Measurements from ENCODE around the gene CCHCR1. TPM values are rescaled to one million over a fixed set of nuclear protein-coding genes. Genes with fewer than 3 reads are reported as not detected.
A peak's percentile ranks its signal among the peaks of the same experiment; 100 is the strongest.
"Not testable (repeated sequence)": the region's sequence is repeated elsewhere in the genome, so short reads cannot be mapped to it uniquely, and the experiment has no call there.

CCHCR1 gene
- total and polyA plus RNA-seq, 2 donors from 2014 or later = 24.1 to 26.2 TPM

- H3K4me3 ChIP-seq (ENCODE audit: low read length in 3 of 3) = no peak overlapping the region
- intact Hi-C loops (cut with DNase I) = no loop called here
- FAIRE-seq (no peak), DNase-seq (no peak)
- no peaks in the 10 kb centered on the region for H3K9me3 ChIP-seq (ENCODE audit: control insufficient read depth in 2 of 3, insufficient read depth in 1 of 3, low read length in 3 of 3)
- peak overlapping the region in 1 of 3 donors; percentile 40 for H3K9ac ChIP-seq (ENCODE audit: low read length in 3 of 3)
- H3K27ac ChIP-seq (ENCODE audit: low read depth in 2 of 2, low read length in 2 of 2) = peak overlapping the region; percentile 74 to 87
- H3K36me3 ChIP-seq (ENCODE audit: control insufficient read depth in 2 of 3, insufficient read depth in 3 of 3, low read length in 3 of 3) = no peaks in the 10 kb centered on the region
- no peak for TF ChIP-seq CTCF (IDR thresholded peaks at IDR 0.05; ENCODE audit: borderline replicate concordance, extremely low read depth, insufficient read depth)
- peaks cover 0 to 3% (median 2%) of the 10 kb centered on the region in 3 donors for H3K4me1 ChIP-seq (ENCODE audit: control insufficient read depth in 2 of 3, insufficient read depth in 2 of 3, low read depth in 1 of 3, low read length in 3 of 3)
- H3K27me3 ChIP-seq (ENCODE audit: control insufficient read depth, insufficient read depth, low read length) = no peaks in the 10 kb centered on the region
These were observed 30.2 kb upstream of the CCHCR1 start for GRCh38 chr6:31187780-31188194.

GRCh38 chr6:31186052-31186734 lies 28.6 kb upstream of the CCHCR1 start:
- FAIRE-seq (peak; percentile 47), DNase-seq (peak in 4 of 5 donors; percentile 36 to 95 (median 46))
- Histone ChIP-seq H3K9me3 (ENCODE audit: control insufficient read depth in 2 of 3, insufficient read depth in 1 of 3, low read length in 3 of 3) (no peaks in the 10 kb centered on the region), H3K27me3 (ENCODE audit: control insufficient read depth, insufficient read depth, low read length) (no peaks in the 10 kb centered on the region), H3K4me1 (ENCODE audit: control insufficient read depth in 2 of 3, insufficient read depth in 2 of 3, low read depth in 1 of 3, low read length in 3 of 3) (peaks cover 0 to 3% (median 2%) of the 10 kb centered on the region in 3 donors), H3K27ac (ENCODE audit: low read depth in 2 of 2, low read length in 2 of 2) (peak overlapping the region; percentile 87 to 97), H3K36me3 (ENCODE audit: control insufficient read depth in 2 of 3, insufficient read depth in 3 of 3, low read length in 3 of 3) (no peaks in the 10 kb centered on the region), H3K4me3 (ENCODE audit: low read length in 3 of 3) (peak overlapping the region; percentile 30 to 71 (median 63)), H3K9ac (ENCODE audit: low read length in 3 of 3) (peak overlapping the region in 2 of 3 donors; percentile 37 to 46)
- intact Hi-C loops (cut with DNase I) = no loop called here
- no peak for TF ChIP-seq CTCF (IDR thresholded peaks at IDR 0.05; ENCODE audit: borderline replicate concordance, extremely low read depth, insufficient read depth)

- H3K27me3 ChIP-seq (ENCODE audit: control insufficient read depth, insufficient read depth, low read length); FAIRE-seq; H3K9me3 ChIP-seq (ENCODE audit: control insufficient read depth in 2 of 3, insufficient read depth in 1 of 3, low read length in 3 of 3); intact Hi-C loops (cut with DNase I); H3K4me1 ChIP-seq (ENCODE audit: control insufficient read depth in 2 of 3, insufficient read depth in 2 of 3, low read depth in 1 of 3, low read length in 3 of 3); DNase-seq; H3K36me3 ChIP-seq (ENCODE audit: control insufficient read depth in 2 of 3, insufficient read depth in 3 of 3, low read length in 3 of 3): not testable (repeated sequence)
- Histone ChIP-seq H3K9ac (ENCODE audit: low read length in 3 of 3) (peak overlapping the region in 1 of 3 donors; percentile 37), H3K27ac (ENCODE audit: low read depth in 2 of 2, low read length in 2 of 2) (peak overlapping the region; percentile 87 to 97), H3K4me3 (ENCODE audit: low read length in 3 of 3) (peak overlapping the region; percentile 30 to 66 (median 63))
These were observed 28.1 kb upstream of the CCHCR1 start for GRCh38 chr6:31185695-31186051.

- not testable (repeated sequence) for FAIRE-seq
These were observed 26.3 kb upstream of the CCHCR1 start for GRCh38 chr6:31183859-31184258.

GRCh38 chr6:31183287-31183686 lies 25.7 kb upstream of the CCHCR1 start:
- H3K27ac ChIP-seq (ENCODE audit: low read depth in 2 of 2, low read length in 2 of 2); DNase-seq; H3K9me3 ChIP-seq (ENCODE audit: control insufficient read depth in 2 of 3, insufficient read depth in 1 of 3, low read length in 3 of 3); H3K36me3 ChIP-seq (ENCODE audit: control insufficient read depth in 2 of 3, insufficient read depth in 3 of 3, low read length in 3 of 3); H3K9ac ChIP-seq (ENCODE audit: low read length in 3 of 3); H3K27me3 ChIP-seq (ENCODE audit: control insufficient read depth, insufficient read depth, low read length); FAIRE-seq; intact Hi-C loops (cut with DNase I): not testable (repeated sequence)
- peaks cover 0 to 13% (median 3%) of the 10 kb centered on the region in 3 donors for H3K4me1 ChIP-seq (ENCODE audit: control insufficient read depth in 2 of 3, insufficient read depth in 2 of 3, low read depth in 1 of 3, low read length in 3 of 3)
- H3K4me3 ChIP-seq (ENCODE audit: low read length in 3 of 3) = peak overlapping the region in 1 of 3 donors; percentile 25

More at GRCh38 chr6:31183859-31184258, 26.3 kb upstream of the CCHCR1 start:
- H3K9me3 ChIP-seq (ENCODE audit: control insufficient read depth in 2 of 3, insufficient read depth in 1 of 3, low read length in 3 of 3); H3K27me3 ChIP-seq (ENCODE audit: control insufficient read depth, insufficient read depth, low read length); intact Hi-C loops (cut with DNase I); DNase-seq; H3K36me3 ChIP-seq (ENCODE audit: control insufficient read depth in 2 of 3, insufficient read depth in 3 of 3, low read length in 3 of 3); H3K27ac ChIP-seq (ENCODE audit: low read depth in 2 of 2, low read length in 2 of 2); H3K4me1 ChIP-seq (ENCODE audit: control insufficient read depth in 2 of 3, insufficient read depth in 2 of 3, low read depth in 1 of 3, low read length in 3 of 3): not testable (repeated sequence)
- H3K9ac ChIP-seq (ENCODE audit: low read length in 3 of 3) = peak overlapping the region in 1 of 3 donors; percentile 7
- H3K4me3 ChIP-seq (ENCODE audit: low read length in 3 of 3) = peak overlapping the region in 2 of 3 donors; percentile 43 to 50

Data from kidney (tissue), 14 donors.